Forelimb muscle (tissue), 1 donor: ENCODE results near the gene TMEM263. TPM values are rescaled to one million over a fixed set of nuclear protein-coding genes. Genes with fewer than 3 reads are reported as not detected.
"Not testable (repeated sequence)": the region's sequence is repeated elsewhere in the genome, so short reads cannot be mapped to it uniquely, and the experiment has no call there.

Experiments used
- DNase-seq: peaks from one replicate; pipeline ENCODE4 v3.0.0-alpha.2; 2013; ENCODE audit warnings: low read depth
- polyA plus RNA-seq: library from polyadenylated mRNA; unstranded; fragments of 120-200 nt; gene quantifications from one replicate; pipeline ENCODE4 v1.2.1, GENCODE V29; 2013; ENCODE audit not compliant: insufficient read length

Gene TMEM263
- polyA plus RNA-seq = 59.1 TPM

- peak; percentile 87 for DNase-seq
Observed at GRCh38 chr12:106955377-106956047, at the start of gene TMEM263. TMEM263 (plus strand) TSS chr12:106955907; CDS start chr12:106967117, 11,210 bp downstream.

- no peak for DNase-seq
Observed at GRCh38 chr12:106906715-106907114, 49.0 kb upstream of the TMEM263 start.

- no peak for DNase-seq
Observed at GRCh38 chr12:106907411-106907810, 48.3 kb upstream of the TMEM263 start.

GRCh38 chr12:106907846-106908245, 47.9 kb upstream of the TMEM263 start:
- DNase-seq = no peak

GRCh38 chr12:106908561-106908960, 47.1 kb upstream of the TMEM263 start:
- no peak for DNase-seq

GRCh38 chr12:106910202-106910601, 45.5 kb upstream of the TMEM263 start:
- no peak for DNase-seq

- no peak for DNase-seq
Observed at GRCh38 chr12:106911581-106911980, 44.1 kb upstream of the TMEM263 start.

- DNase-seq = no peak
Observed at GRCh38 chr12:106913456-106913855, 42.3 kb upstream of the TMEM263 start.

- DNase-seq = no peak
Observed at GRCh38 chr12:106914796-106915634, 40.7 kb upstream of the TMEM263 start.

- DNase-seq = no peak
Observed at GRCh38 chr12:106915635-106916026, 40.1 kb upstream of the TMEM263 start.

GRCh38 chr12:106917503-106917902, 38.2 kb upstream of the TMEM263 start:
- no peak for DNase-seq

GRCh38 chr12:106918746-106919145, 37.0 kb upstream of the TMEM263 start:
- no peak for DNase-seq

- DNase-seq = peak; percentile 20
Observed at GRCh38 chr12:106919910-106920544, 35.7 kb upstream of the TMEM263 start.

- DNase-seq = not testable (repeated sequence)
Observed at GRCh38 chr12:106921976-106922375, 33.7 kb upstream of the TMEM263 start.

- DNase-seq = not testable (repeated sequence)
Observed at GRCh38 chr12:106923594-106923993, 32.1 kb upstream of the TMEM263 start.

- DNase-seq = no peak
Observed at GRCh38 chr12:106924268-106924861, 31.3 kb upstream of the TMEM263 start.

GRCh38 chr12:106926657-106927056, 29.1 kb upstream of the TMEM263 start:
- no peak for DNase-seq

- DNase-seq = no peak
Observed at GRCh38 chr12:106934277-106934676, 21.4 kb upstream of the TMEM263 start.

- DNase-seq = no peak
Observed at GRCh38 chr12:106941481-106942156, 14.1 kb upstream of the TMEM263 start.

GRCh38 chr12:106942775-106943174, 12.9 kb upstream of the TMEM263 start:
- no peak for DNase-seq

GRCh38 chr12:106945261-106945851, 10.4 kb upstream of the TMEM263 start:
- no peak for DNase-seq
